Esophagus muscularis mucosa (tissue), 4 donors: ENCODE measurements around the gene CROCC2. TPM values are rescaled to one million over a fixed set of nuclear protein-coding genes. Genes with fewer than 3 reads are reported as not detected.
A peak's percentile ranks its signal among the peaks of the same experiment; 100 is the strongest.

Experiments
- DNase-seq: peaks from one replicate; pipeline ENCODE4 v3.0.0-alpha.2; 2017; ENCODE audit errors: extremely low spot score
- H3K27ac ChIP-seq, 4 donors: fragments of 200-600 bp; sonication (generic); replicated peaks in 1 of 4; 1 replicate in 3 of 4; 2 replicates in 1 of 4; pipeline ENCODE4 v1.5.1; 2016 to 2019; ENCODE audit warnings: mild to moderate bottlenecking in 1 of 4
- H3K27me3 ChIP-seq, 4 donors: fragments of 200-600 bp; sonication (generic); one replicate each; pipeline versions ENCODE4 v1.5.1 to v1.6.0; 2016 to 2019
- H3K36me3 ChIP-seq, 4 donors: fragments of 200-600 bp; sonication (generic); one replicate each; pipeline ENCODE4 v1.5.1; 2016 to 2019
- H3K4me1 ChIP-seq, 4 donors: fragments of 200-600 bp; sonication (generic); one replicate each; pipeline ENCODE4 v1.5.1; 2016 to 2019
- H3K4me3 ChIP-seq, 4 donors: fragments of 200-600 bp; sonication (generic); 1 replicate in 2 of 4; 2 replicates in 2 of 4; pipeline ENCODE4 v1.5.1; 2016 to 2019; ENCODE audit warnings: mild to moderate bottlenecking in 4 of 4, moderate library complexity in 1 of 4
- H3K9me3 ChIP-seq, 4 donors: fragments of 200-600 bp; sonication (generic); 1 replicate in 3 of 4; 2 replicates in 1 of 4; pipeline ENCODE4 v1.5.1; 2016 to 2019
- CTCF ChIP-seq, 3 experiments: fragments of 200-600 bp in 2 of 3; fragments of 450-650 bp in 1 of 3; sonication (generic) in 2 of 3; IDR thresholded peaks; one replicate each; pipeline ENCODE4 v1.5.1; 2017 to 2019; ENCODE audit warnings: antibody characterized with exemption in 3 of 3, mild to moderate bottlenecking in 2 of 3, moderate library complexity in 1 of 3
- EP300 ChIP-seq: sonication (generic); formaldehyde crosslinking; IDR thresholded peaks from one replicate; pipeline ENCODE4 v1.6.1; 2017; ENCODE audit warnings: antibody characterized with exemption
- POLR2A ChIP-seq: fragments of 450-650 bp; IDR thresholded peaks from one replicate; pipeline ENCODE4 v1.6.1; 2017; ENCODE audit warnings: antibody characterized with exemption, moderate library complexity, mild to moderate bottlenecking, low read depth
- POLR2AphosphoS5 ChIP-seq, 2 donors: sonication (generic); formaldehyde crosslinking; IDR thresholded peaks; one replicate each; pipeline ENCODE4 v1.6.1; 2017; ENCODE audit warnings: antibody characterized with exemption in 2 of 2
- WGBS: methylation state at CpG from one replicate; pipeline ENCODE4 v1.1.5; 2018; 5-methylcytosine and 5-hydroxymethylcytosine counted together
- intact Hi-C: fragments of 100-400 bp; cut with DNase I; formaldehyde crosslinking; loops from one replicate; pipeline ENCODE4 v1.15.1; 2023
- total RNA-seq, 4 donors: library from RNA; depleted of rRNA; stranded (reverse); fragments of >200 nt; gene quantifications; one replicate each; pipeline versions ENCODE4 v1.1.0 to v1.2.1, GENCODE V29; 2016

CROCC2 gene
- total RNA-seq, 4 donors from 2014 or later = not detected

- Histone ChIP-seq H3K9me3 (peaks cover 0 to 10% (median 10%) of the 10 kb centered on the region in 4 donors), H3K27me3 (no peaks in the 10 kb centered on the region), H3K4me3 (peak overlapping the region; percentile 41 to 52 (median 46)), H3K36me3 (peaks cover 0 to 3% (median 0%) of the 10 kb centered on the region in 4 donors), H3K4me1 (peaks cover 14 to 25% (median 19%) of the 10 kb centered on the region in 4 donors), H3K27ac (peak overlapping the region; percentile 62 to 71 (median 66))
- peak; percentile 91 for DNase-seq
- intact Hi-C loops = no loop called here
- 9% methylated on average over 18 of the region's 28 CpGs for WGBS
- TF ChIP-seq POLR2A (no peak), POLR2AphosphoS5 (IDR thresholded peaks at IDR 0.05) (no peak), EP300 (no peak), CTCF (IDR thresholded peaks at IDR 0.05) (no peak)
Observed at GRCh38 chr2:241009601-241010530, 103.7 kb downstream of the CROCC2 start.

GRCh38 chr2:241010531-241011295 is 104.6 kb downstream of the CROCC2 start:
- Histone ChIP-seq H3K4me3 (peak overlapping the region; percentile 41 to 52 (median 46)), H3K4me1 (peaks cover 14 to 25% (median 19%) of the 10 kb centered on the region in 4 donors), H3K27me3 (no peaks in the 10 kb centered on the region), H3K27ac (peak overlapping the region; percentile 62 to 71 (median 66)), H3K36me3 (peaks cover 0 to 3% (median 0%) of the 10 kb centered on the region in 4 donors), H3K9me3 (peaks cover 0 to 3% (median 1%) of the 10 kb centered on the region in 4 donors)
- intact Hi-C loops = no loop called here
- no peak for DNase-seq
- TF ChIP-seq POLR2A = no peak
- no peak for TF ChIP-seq POLR2AphosphoS5 (IDR thresholded peaks at IDR 0.05)
- no peak for TF ChIP-seq EP300
- no peak for TF ChIP-seq CTCF (IDR thresholded peaks at IDR 0.05)
- 80% methylated on average over 10 of the region's 12 CpGs for WGBS

- intact Hi-C loops = no loop called here
- H3K4me1 ChIP-seq = peaks cover 14 to 25% (median 19%) of the 10 kb centered on the region in 4 donors
- 98% methylated on average over 5 of the region's 9 CpGs for WGBS
- peaks cover 0 to 3% (median 0%) of the 10 kb centered on the region in 4 donors for H3K36me3 ChIP-seq
- DNase-seq = peak; percentile 66
- TF ChIP-seq EP300 (no peak), CTCF (IDR thresholded peaks at IDR 0.05) (no peak), POLR2A (no peak), POLR2AphosphoS5 (IDR thresholded peaks at IDR 0.05) (no peak)
- no peak overlapping the region for H3K4me3 ChIP-seq
- no peaks in the 10 kb centered on the region for H3K27me3 ChIP-seq
- no peaks in the 10 kb centered on the region for H3K9me3 ChIP-seq
- H3K27ac ChIP-seq = no peak overlapping the region
Observed at GRCh38 chr2:241011296-241011600, 105.1 kb downstream of the CROCC2 start.

- H3K27ac ChIP-seq = no peak overlapping the region
- no peaks in the 10 kb centered on the region for H3K27me3 ChIP-seq
- TF ChIP-seq CTCF (IDR thresholded peaks at IDR 0.05) = no peak
- no peak for TF ChIP-seq POLR2AphosphoS5 (IDR thresholded peaks at IDR 0.05)
- no peak for TF ChIP-seq EP300
- no peak for TF ChIP-seq POLR2A
- 69% methylated on average over 11 of the region's 29 CpGs for WGBS
- intact Hi-C loops = no loop called here
- peak; percentile 70 for DNase-seq
- H3K36me3 ChIP-seq = peaks cover 0 to 3% (median 0%) of the 10 kb centered on the region in 4 donors
- no peaks in the 10 kb centered on the region for H3K9me3 ChIP-seq
- peaks cover 14 to 25% (median 19%) of the 10 kb centered on the region in 4 donors for H3K4me1 ChIP-seq
- no peak overlapping the region for H3K4me3 ChIP-seq
Observed at GRCh38 chr2:241011751-241012510, 105.8 kb downstream of the CROCC2 start.
